Prostate gland (tissue), 2 donors: ENCODE results near the gene AAMP. TPM values are rescaled to one million over a fixed set of nuclear protein-coding genes. Genes with fewer than 3 reads are reported as not detected.

Experiments
- DNase-seq: peaks from one replicate; pipeline ENCODE4 v3.0.0-alpha.2; 2019; ENCODE audit warnings: low spot score
- H3K27ac ChIP-seq, 2 donors: fragments of 200-600 bp; sonication (generic); 2 replicates each; pipeline ENCODE4 v1.5.1; 2017 to 2019
- H3K27me3 ChIP-seq: fragments of 200-600 bp; sonication (generic); replicated peaks from 2 replicates; pipeline ENCODE4 v1.5.1; 2019; ENCODE audit not compliant: insufficient read depth
- H3K36me3 ChIP-seq, 2 donors: fragments of 200-600 bp; sonication (generic); 1 replicate in 1 of 2; 2 replicates in 1 of 2; pipeline versions ENCODE4 v1.5.1 to v1.8.1; 2017 to 2019
- H3K4me1 ChIP-seq: fragments of 200-600 bp; sonication (generic); replicated peaks from 2 replicates; pipeline ENCODE4 v1.5.1; 2019
- H3K4me3 ChIP-seq, 2 donors: fragments of 200-600 bp; sonication (generic); 2 replicates each; pipeline ENCODE4 v1.5.1; 2017 to 2019
- H3K9me3 ChIP-seq: fragments of 200-600 bp; sonication (generic); 2 replicates; pipeline ENCODE4 v1.5.1; 2017
- CTCF ChIP-seq, 4 experiments: fragments of 200-600 bp in 2 of 4; fragments of 450-650 bp in 2 of 4; sonication (generic) in 2 of 4; IDR thresholded peaks; 1 replicate in 3 of 4; 2 replicates in 1 of 4; pipeline ENCODE4 v1.5.1; 2016 to 2019; ENCODE audit warnings: antibody characterized with exemption in 4 of 4, mild to moderate bottlenecking in 2 of 4, moderate library complexity in 2 of 4
- POLR2A ChIP-seq: fragments of 450-650 bp; IDR thresholded peaks from one replicate; pipeline ENCODE4 v1.6.1; 2016; ENCODE audit warnings: antibody characterized with exemption, mild to moderate bottlenecking
- POLR2AphosphoS5 ChIP-seq: sonication (generic); formaldehyde crosslinking; IDR thresholded peaks from one replicate; pipeline ENCODE4 v1.6.1; 2017; ENCODE audit warnings: antibody characterized with exemption
- WGBS: methylation state at CpG from one replicate; pipeline ENCODE4 v1.1.5; 2018; 5-methylcytosine and 5-hydroxymethylcytosine counted together
- intact Hi-C: fragments of 100-400 bp; cut with DNase I; formaldehyde crosslinking; loops from one replicate; pipeline ENCODE4 v1.14.2; 2022
- total RNA-seq, 2 donors: library from RNA; depleted of rRNA; stranded (reverse); fragments of >200 nt; gene quantifications; one replicate each; pipeline ENCODE4 v1.1.0, GENCODE V29; 2016

The AAMP gene
- total RNA-seq, 2 donors from 2014 or later = 217 to 237 TPM

DNA sequence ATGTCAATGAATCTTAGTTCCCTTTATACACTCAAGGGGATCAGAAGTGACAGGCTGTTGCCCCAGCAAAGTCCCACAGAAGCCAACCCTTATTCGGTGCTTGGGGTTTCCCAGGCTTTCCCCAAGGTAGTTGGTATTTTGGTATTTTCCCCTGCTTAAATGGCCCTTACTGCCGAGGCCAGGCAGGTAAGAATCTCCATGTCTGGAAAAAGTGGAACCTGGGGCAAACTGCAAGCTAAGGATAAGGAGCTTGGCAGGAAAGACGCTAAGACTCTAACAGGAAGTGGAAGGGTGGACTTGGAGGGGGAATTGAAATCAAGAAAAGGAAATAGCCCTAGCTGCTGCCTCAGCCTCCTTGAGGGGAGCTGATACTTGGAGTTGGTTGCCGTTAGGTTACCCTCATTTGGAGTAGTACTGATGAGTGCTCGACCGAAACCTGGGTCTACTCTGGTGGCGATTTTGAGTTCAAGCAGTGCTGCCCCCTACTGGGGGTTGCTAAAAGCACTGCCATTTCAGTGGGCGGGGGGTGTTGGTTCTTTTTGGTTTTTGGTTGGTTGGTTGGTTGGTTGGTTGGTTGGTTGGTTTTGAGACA, 12.5 kb downstream of the AAMP start:
- Histone ChIP-seq H3K4me1 (no peaks in the 10 kb centered on the region), H3K4me3 (no peak overlapping the region), H3K9me3 (no peaks in the 10 kb centered on the region), H3K36me3 (peaks cover 3 to 9% of the 10 kb centered on the region in 2 donors), H3K27me3 (no peaks in the 10 kb centered on the region), H3K27ac (no peak overlapping the region)
- intact Hi-C loops = loop anchor here (5.0 kb wide), 1 partner anchor 70 kb away; no protein-coding TSS in a partner anchor
- TF ChIP-seq POLR2AphosphoS5 (no peak), CTCF (IDR thresholded peaks at IDR 0.05) (peak in 3 of 4 experiments; percentile 31 to 47 (median 45)), POLR2A (no peak)
- DNase-seq = no peak
- WGBS = 54% methylated on average over 8 of the region's 8 CpGs

- no peak overlapping the region for H3K4me3 ChIP-seq
- no peaks in the 10 kb centered on the region for H3K4me1 ChIP-seq
- TF ChIP-seq POLR2A (no peak), POLR2AphosphoS5 (no peak), CTCF (IDR thresholded peaks at IDR 0.05) (no peak)
- intact Hi-C loops = loop anchor here (5.0 kb wide), 1 partner anchor 69 kb away; no protein-coding TSS in a partner anchor
- H3K27ac ChIP-seq = no peak overlapping the region
- DNase-seq = no peak
- no peaks in the 10 kb centered on the region for H3K9me3 ChIP-seq
- H3K27me3 ChIP-seq = no peaks in the 10 kb centered on the region
- H3K36me3 ChIP-seq = peaks cover 3 to 12% of the 10 kb centered on the region in 2 donors
- WGBS = 93% methylated on average over 13 of the region's 13 CpGs
These were observed 13.2 kb downstream of the AAMP start for GRCh38 chr2:218256612-218257350.

DNA sequence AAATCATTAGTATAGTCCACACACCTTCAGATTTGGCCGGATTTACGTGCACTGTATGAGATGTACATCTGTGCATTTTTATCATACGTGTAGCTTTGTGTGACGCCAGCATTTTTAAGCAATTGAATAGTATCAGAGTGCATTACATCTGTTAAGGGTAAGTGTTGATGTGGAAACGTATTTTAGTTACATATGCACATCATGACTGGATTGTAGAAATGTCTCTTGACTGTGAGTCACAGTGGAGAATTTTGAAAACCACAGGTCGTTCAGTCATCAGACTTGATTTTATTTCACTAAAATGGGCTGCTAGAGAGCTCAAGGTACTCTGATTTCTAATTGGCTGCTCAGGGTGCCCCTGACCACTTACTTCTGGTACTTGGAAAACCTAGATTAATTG, 14.5 kb downstream of the AAMP start:
- H3K27me3 ChIP-seq = no peaks in the 10 kb centered on the region
- no peak overlapping the region for H3K27ac ChIP-seq
- H3K4me1 ChIP-seq = no peaks in the 10 kb centered on the region
- peaks cover 5 to 23% of the 10 kb centered on the region in 2 donors for H3K36me3 ChIP-seq
- intact Hi-C loops = loop anchor here (5.0 kb wide), 1 partner anchor 68 kb away; no protein-coding TSS in a partner anchor
- TF ChIP-seq POLR2A (no peak), POLR2AphosphoS5 (no peak), CTCF (IDR thresholded peaks at IDR 0.05) (no peak)
- WGBS = 65% methylated on average over 6 of the region's 6 CpGs
- no peaks in the 10 kb centered on the region for H3K9me3 ChIP-seq
- no peak for DNase-seq
- H3K4me3 ChIP-seq = no peak overlapping the region

DNA sequence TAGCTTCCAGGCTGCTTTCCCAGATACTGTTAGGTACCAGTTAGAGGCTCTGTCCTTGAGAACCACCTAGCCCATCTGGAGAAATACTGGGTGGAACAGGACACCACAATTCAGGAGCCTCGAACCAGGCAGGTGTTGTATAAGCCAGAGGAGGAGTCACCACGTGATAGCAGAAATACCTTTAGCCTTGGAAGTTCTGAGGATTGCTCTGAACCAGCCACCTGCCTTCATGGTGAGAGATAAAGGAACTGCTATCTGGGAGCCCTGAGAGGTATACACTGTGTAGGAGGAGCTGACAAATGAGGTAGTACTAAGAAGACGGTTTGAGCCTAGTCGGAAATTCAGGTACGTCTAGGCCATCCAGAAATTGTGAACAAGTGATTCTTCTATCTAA, 16.7 kb downstream of the AAMP start:
- H3K36me3 ChIP-seq = peaks cover 21 to 36% of the 10 kb centered on the region in 2 donors
- no peaks in the 10 kb centered on the region for H3K9me3 ChIP-seq
- no peak for DNase-seq
- H3K4me3 ChIP-seq = no peak overlapping the region
- intact Hi-C loops = no loop called here
- 80% methylated on average over 5 of the region's 5 CpGs for WGBS
- no peak for TF ChIP-seq CTCF (IDR thresholded peaks at IDR 0.05)
- TF ChIP-seq POLR2AphosphoS5 = no peak
- no peak for TF ChIP-seq POLR2A
- H3K27me3 ChIP-seq = no peaks in the 10 kb centered on the region
- no peak overlapping the region for H3K27ac ChIP-seq
- H3K4me1 ChIP-seq = no peaks in the 10 kb centered on the region
